GM12873 (cell line): ENCODE results near the gene MRPL18.

Source experiments
- TF ChIP-seq, protein P1 (sequence below): IDR thresholded peaks from 2 replicates; pipeline ENCODE4 v1.5.1; 2012; ENCODE audit warnings: low read depth, mild to moderate bottlenecking, moderate library complexity, low read length, control low read depth; ENCODE audit not compliant: insufficient read depth; ENCODE audit errors: missing control alignments

Gene MRPL18

DNA sequence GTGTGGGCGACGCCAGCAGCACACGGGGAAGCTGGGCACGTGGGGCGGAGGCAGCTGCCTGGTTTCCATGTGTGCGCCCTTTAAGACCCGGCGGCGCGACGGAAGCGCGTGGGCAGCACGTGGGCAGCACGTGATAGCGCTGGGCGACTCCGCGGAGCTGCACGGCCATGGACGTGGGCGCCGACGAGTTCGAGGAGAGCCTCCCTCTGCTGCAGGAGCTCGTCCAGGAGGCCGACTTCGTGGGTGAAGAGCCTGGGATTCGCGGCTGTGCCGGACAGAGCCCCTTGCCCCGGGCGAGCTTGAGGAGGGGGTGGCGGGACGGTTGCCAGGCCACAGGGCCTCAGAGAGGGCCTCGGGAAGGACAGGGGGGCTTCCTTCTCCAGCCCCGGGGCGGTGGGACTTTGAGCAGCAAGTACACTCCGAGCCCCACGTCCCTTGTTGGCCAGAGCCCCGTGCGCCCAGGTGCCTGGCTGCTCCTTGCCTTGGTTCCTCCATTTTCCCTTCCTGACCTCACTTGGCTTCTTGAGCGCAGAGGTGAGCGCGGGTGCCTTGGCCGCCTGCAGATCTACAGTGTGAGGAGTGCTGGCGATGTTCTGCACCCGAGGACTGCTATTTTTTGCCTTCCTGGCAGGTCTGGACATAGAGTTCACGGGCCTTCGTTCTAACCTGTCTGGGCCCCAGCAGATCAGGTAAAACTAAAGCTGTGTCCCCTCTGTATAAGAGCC is 10.0 kb downstream of the MRPL18 start, which contains the start of gene PNLDC1:
TSS of gene PNLDC1 (plus strand) at position 136 of the 725 bp plus-strand sequence. CDS start at position 168, 32 bp downstream.
- TF ChIP-seq, protein P1, sequence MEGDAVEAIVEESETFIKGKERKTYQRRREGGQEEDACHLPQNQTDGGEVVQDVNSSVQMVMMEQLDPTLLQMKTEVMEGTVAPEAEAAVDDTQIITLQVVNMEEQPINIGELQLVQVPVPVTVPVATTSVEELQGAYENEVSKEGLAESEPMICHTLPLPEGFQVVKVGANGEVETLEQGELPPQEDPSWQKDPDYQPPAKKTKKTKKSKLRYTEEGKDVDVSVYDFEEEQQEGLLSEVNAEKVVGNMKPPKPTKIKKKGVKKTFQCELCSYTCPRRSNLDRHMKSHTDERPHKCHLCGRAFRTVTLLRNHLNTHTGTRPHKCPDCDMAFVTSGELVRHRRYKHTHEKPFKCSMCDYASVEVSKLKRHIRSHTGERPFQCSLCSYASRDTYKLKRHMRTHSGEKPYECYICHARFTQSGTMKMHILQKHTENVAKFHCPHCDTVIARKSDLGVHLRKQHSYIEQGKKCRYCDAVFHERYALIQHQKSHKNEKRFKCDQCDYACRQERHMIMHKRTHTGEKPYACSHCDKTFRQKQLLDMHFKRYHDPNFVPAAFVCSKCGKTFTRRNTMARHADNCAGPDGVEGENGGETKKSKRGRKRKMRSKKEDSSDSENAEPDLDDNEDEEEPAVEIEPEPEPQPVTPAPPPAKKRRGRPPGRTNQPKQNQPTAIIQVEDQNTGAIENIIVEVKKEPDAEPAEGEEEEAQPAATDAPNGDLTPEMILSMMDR = no peak

DNA sequence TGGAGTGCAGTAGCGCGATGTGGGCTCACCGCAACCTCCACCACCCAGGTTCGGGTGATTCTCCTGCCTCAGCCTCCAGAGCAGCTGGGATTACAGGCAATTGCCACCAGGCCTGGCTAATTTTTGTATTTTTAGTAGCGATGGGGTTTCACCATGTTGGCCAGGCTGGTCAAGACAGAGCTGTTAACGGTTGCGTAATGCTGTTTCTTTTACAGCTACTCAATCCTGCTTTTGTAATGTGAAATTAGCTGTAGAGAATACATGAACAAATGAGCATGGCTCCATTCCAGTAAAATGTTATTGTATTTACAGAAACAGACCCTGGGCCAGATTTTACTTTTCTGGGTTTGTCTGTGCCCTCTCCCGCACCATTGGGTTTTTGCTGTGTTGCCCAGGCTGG is 11.7 kb downstream of the MRPL18 start:
- TF ChIP-seq, protein P1 = no peak

DNA sequence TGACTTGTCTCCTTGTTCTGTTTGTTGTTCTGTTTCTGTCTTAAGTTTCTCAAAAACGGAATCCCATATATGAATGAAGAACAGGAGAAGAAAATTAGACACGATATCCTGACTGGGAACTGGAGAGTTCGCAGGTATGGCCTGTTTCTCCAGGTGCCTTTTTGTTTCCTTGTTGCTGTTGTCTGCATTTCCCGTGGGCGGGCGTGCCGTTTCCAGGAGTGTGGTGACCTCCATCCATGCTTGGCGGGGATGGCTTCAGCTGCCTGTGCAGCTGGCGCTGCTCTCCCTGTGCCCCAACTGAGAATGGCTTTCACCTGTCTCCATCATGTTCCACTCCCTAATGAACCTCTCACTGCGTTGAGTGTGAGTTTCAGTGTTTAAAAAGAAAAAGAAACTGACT is 14.2 kb downstream of the MRPL18 start:
- TF ChIP-seq, protein P1 = no peak

DNA sequence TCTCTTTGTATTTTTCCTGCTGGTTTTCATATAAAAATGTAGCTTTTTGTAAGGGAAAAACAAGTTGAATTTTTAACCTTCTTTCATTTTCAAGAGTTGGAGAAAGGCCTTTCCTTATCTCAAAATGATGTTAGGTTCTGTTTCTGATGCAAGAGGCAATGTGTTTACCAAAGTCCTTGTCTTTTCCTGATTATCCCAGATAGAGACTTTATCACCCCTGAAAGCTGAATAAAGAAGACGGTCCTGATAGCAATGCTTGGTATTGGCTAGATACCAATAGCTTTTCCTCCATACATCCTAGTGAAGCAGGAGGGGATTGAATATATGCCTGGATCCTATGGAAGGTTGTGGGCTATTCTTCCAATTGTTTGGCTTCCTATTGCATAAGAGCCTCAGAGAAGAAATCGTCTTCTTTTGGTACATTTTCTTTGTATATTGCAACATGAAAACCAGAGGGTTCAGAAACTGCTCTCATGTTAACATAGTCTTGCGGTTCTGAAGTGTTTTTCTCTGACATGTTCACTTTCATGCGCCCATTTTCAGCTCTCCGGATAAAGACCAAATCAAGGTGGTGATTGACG is 15.3 kb downstream of the MRPL18 start:
- TF ChIP-seq, protein P1 = no peak

DNA sequence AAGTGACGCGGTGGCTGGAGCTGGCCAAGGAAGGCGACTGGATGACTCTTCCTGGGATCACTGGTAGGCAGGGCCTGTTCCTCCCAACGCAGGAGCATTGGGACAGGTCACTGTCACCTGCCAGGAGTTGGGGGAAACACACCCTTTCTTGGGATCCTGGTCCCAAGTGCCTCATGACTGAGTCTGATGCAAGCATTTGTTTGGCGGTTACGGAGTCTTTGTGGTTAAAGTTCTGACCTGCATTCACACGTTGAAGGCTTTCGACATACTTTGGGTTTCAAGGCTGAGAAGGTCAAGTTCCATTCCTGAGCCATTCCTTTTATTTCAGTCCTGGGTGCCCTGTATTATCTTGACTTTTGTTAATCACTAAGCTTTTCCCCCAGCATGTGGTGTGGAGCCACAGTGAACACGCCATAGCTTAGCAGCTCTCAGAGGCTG is 15.8 kb downstream of the MRPL18 start:
- TF ChIP-seq, protein P1 = no peak

DNA sequence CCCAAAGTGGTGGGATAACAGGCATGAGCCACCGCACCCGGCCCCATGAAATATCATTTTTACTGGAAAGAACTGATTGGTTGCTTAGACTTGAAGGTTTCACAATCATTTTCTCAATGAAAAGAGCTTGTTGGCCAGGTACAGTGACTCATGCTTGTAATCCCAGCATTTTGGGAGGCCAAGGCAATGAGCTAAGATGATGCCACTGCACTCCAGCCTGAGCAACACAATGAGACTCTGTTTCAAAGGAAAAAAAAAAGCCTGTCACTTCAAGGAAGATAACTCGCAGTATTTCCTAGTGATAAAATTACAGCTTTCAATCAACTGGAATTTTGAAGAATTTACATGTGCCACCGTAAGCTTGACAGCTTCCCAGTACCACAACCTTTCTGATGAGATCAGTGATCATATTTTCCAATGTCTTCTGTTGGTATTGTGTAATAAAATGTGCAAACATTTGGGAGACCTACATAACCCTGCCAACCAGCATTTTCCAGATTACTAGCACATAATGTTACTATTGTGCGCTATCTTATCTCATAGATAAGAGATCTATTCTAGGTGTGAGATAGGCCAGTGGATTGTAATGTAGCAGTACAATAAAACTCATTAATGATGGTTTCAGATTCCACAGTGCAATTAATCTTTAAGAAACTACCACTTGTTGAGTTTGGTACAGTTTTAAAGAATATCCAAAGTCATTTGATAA is 17.0 kb downstream of the MRPL18 start:
- TF ChIP-seq, protein P1 = no peak

DNA sequence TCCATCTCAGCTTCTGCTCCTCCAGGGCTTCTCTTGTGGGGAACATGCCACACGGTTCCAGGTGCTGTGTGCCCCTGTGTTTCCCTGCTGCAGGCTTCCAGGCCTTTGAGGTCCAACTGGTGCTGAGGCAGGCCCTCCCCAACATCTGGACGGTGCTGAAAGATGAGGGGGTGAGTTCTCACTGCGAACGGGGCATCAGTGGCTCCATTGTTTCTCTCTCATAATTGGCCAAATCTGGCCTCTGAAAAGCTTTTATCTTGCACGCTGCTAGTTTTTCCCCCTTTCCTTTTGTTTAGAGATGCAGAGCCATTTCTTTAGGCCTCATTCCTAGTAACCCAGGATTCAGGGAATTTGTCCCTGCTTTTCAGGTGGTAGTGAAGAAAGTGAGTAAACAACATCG is 18.4 kb downstream of the MRPL18 start:
- TF ChIP-seq, protein P1 = no peak
